ENCODE results near the gene CPLANE2.
A peak's percentile ranks its signal among the peaks of the same experiment; 100 is the strongest.

Gene CPLANE2

GRCh38 chr1:16205334-16205671, 31.7 kb downstream of the CPLANE2 start:
- DNase-seq (ENCODE audit: low spot score): no peak
- Histone ChIP-seq H3K4me3 (ENCODE audit: severe bottlenecking) (no peak overlapping the region), H3K4me1 (ENCODE audit: insufficient read depth, poor library complexity, severe bottlenecking) (no peaks in the 10 kb centered on the region), H3K36me3 (ENCODE audit: low read depth) (no peaks in the 10 kb centered on the region), H3K27ac (ENCODE audit: poor library complexity, severe bottlenecking) (peak overlapping the region; percentile 66), H3K27me3 (ENCODE audit: insufficient read depth, poor library complexity, severe bottlenecking) (no peaks in the 10 kb centered on the region), H3K9me3 (ENCODE audit: severe bottlenecking) (no peaks in the 10 kb centered on the region)
- ATAC-seq (ENCODE audit: low read depth): no peak
- no peak for TF ChIP-seq CTCF (IDR thresholded peaks at IDR 0.05; ENCODE audit: poor library complexity, severe bottlenecking)

- TF ChIP-seq CTCF (IDR thresholded peaks at IDR 0.05; ENCODE audit: poor library complexity, severe bottlenecking): peak; percentile 13
- DNase-seq (ENCODE audit: low spot score) (no peak), ATAC-seq (ENCODE audit: low read depth) (no peak)
Observed at GRCh38 chr1:16204634-16205333, 32.2 kb downstream of the CPLANE2 start.

GRCh38 chr1:16204216-16204615, 32.8 kb downstream of the CPLANE2 start:
- ATAC-seq (ENCODE audit: low read depth): no peak
- Histone ChIP-seq H3K4me1 (ENCODE audit: insufficient read depth, poor library complexity, severe bottlenecking) (no peaks in the 10 kb centered on the region), H3K4me3 (ENCODE audit: severe bottlenecking) (no peak overlapping the region), H3K36me3 (ENCODE audit: low read depth) (no peaks in the 10 kb centered on the region), H3K27me3 (ENCODE audit: insufficient read depth, poor library complexity, severe bottlenecking) (no peaks in the 10 kb centered on the region), H3K27ac (ENCODE audit: poor library complexity, severe bottlenecking) (no peak overlapping the region), H3K9me3 (ENCODE audit: severe bottlenecking) (no peaks in the 10 kb centered on the region)
- DNase-seq (ENCODE audit: low spot score): no peak
- TF ChIP-seq CTCF (IDR thresholded peaks at IDR 0.05; ENCODE audit: poor library complexity, severe bottlenecking): no peak

More at GRCh38 chr1:16204634-16205333, 32.2 kb downstream of the CPLANE2 start:
- no peaks in the 10 kb centered on the region for H3K4me1 ChIP-seq (ENCODE audit: insufficient read depth, poor library complexity, severe bottlenecking)
- no peak overlapping the region for H3K4me3 ChIP-seq (ENCODE audit: severe bottlenecking)
- no peaks in the 10 kb centered on the region for H3K36me3 ChIP-seq (ENCODE audit: low read depth)
- H3K27me3 ChIP-seq (ENCODE audit: insufficient read depth, poor library complexity, severe bottlenecking): no peaks in the 10 kb centered on the region
- no peaks in the 10 kb centered on the region for H3K9me3 ChIP-seq (ENCODE audit: severe bottlenecking)
- H3K27ac ChIP-seq (ENCODE audit: poor library complexity, severe bottlenecking): no peak overlapping the region

- Histone ChIP-seq H3K4me3 (ENCODE audit: severe bottlenecking) (no peak overlapping the region), H3K36me3 (ENCODE audit: low read depth) (no peaks in the 10 kb centered on the region), H3K27ac (ENCODE audit: poor library complexity, severe bottlenecking) (no peak overlapping the region), H3K27me3 (ENCODE audit: insufficient read depth, poor library complexity, severe bottlenecking) (no peaks in the 10 kb centered on the region), H3K4me1 (ENCODE audit: insufficient read depth, poor library complexity, severe bottlenecking) (no peaks in the 10 kb centered on the region), H3K9me3 (ENCODE audit: severe bottlenecking) (no peaks in the 10 kb centered on the region)
- DNase-seq (ENCODE audit: low spot score) (no peak), ATAC-seq (ENCODE audit: low read depth) (no peak)
- no peak for TF ChIP-seq CTCF (IDR thresholded peaks at IDR 0.05; ENCODE audit: poor library complexity, severe bottlenecking)
Observed at GRCh38 chr1:16203550-16203949, 33.4 kb downstream of the CPLANE2 start.
